Neuronal stem cell (in vitro differentiated cells): ENCODE data around the gene RPL22.

Source experiments
- DNase-seq: peaks from one replicate; pipeline ENCODE4 v3.0.0-alpha.2; 2013; ENCODE audit warnings: low spot score
- H2AFZ ChIP-seq: one replicate; pipeline ENCODE4 v1.6.1; 2013; ENCODE audit warnings: mild to moderate bottlenecking, low read length, inconsistent platforms
- H2AK5ac ChIP-seq: 2 replicates; pipeline ENCODE4 v1.6.1; 2013; ENCODE audit warnings: low read depth, mild to moderate bottlenecking, inconsistent platforms, low read length, moderate library complexity, mixed read lengths
- H2BK120ac ChIP-seq: 2 replicates; pipeline ENCODE4 v1.6.1; 2013; ENCODE audit warnings: low read depth, mild to moderate bottlenecking, inconsistent platforms, low read length, moderate library complexity, mixed read lengths
- H2BK12ac ChIP-seq: one replicate; pipeline ENCODE4 v1.6.1; 2013; ENCODE audit warnings: low read length, inconsistent platforms
- H2BK15ac ChIP-seq: 2 replicates; pipeline ENCODE4 v1.6.1; 2013; ENCODE audit warnings: mild to moderate bottlenecking, low read length, inconsistent platforms, mixed read lengths
- H2BK5ac ChIP-seq: one replicate; pipeline ENCODE4 v1.6.1; 2013; ENCODE audit warnings: inconsistent platforms, mild to moderate bottlenecking, low read length, moderate library complexity
- H3K14ac ChIP-seq: one replicate; pipeline ENCODE4 v1.6.1; 2013; ENCODE audit warnings: low read length, inconsistent platforms
- H3K18ac ChIP-seq: 2 replicates; pipeline ENCODE4 v1.6.1; 2013; ENCODE audit warnings: low read length, inconsistent platforms
- H3K23ac ChIP-seq: 2 replicates; pipeline ENCODE4 v1.6.1; 2013; ENCODE audit warnings: low read depth, mild to moderate bottlenecking, mixed read lengths, low read length, inconsistent platforms; ENCODE audit not compliant: poor library complexity
- H3K27ac ChIP-seq: replicated peaks from 3 replicates; pipeline ENCODE4 v1.5.1; 2013; ENCODE audit warnings: low read length, inconsistent platforms
- H3K27me3 ChIP-seq, 3 experiments: 2 replicates each; pipeline ENCODE4 v1.6.1; 2013; ENCODE audit warnings: low read length in 3 of 3, mild to moderate bottlenecking in 2 of 3, inconsistent platforms in 1 of 3, low read depth in 1 of 3, mixed read lengths in 1 of 3, moderate library complexity in 1 of 3; ENCODE audit not compliant: control insufficient read depth in 3 of 3, insufficient read depth in 3 of 3
- H3K36me3 ChIP-seq, 2 donors: replicated peaks in 1 of 2; 2 replicates each; pipeline ENCODE4 v1.6.1; 2013; ENCODE audit warnings: low read length in 2 of 2; ENCODE audit not compliant: control insufficient read depth in 2 of 2, insufficient read depth in 2 of 2
- H3K4ac ChIP-seq: 2 replicates; pipeline ENCODE4 v1.6.1; 2013; ENCODE audit warnings: inconsistent platforms, mild to moderate bottlenecking, low read length, moderate library complexity
- H3K4me1 ChIP-seq, 2 donors: 1 replicate in 1 of 2; 2 replicates in 1 of 2; pipeline ENCODE4 v1.6.1; 2013; ENCODE audit warnings: low read length in 2 of 2, low read depth in 1 of 2; ENCODE audit not compliant: control insufficient read depth in 2 of 2, insufficient read depth in 1 of 2
- H3K4me2 ChIP-seq: one replicate; pipeline ENCODE4 v1.6.1; 2013; ENCODE audit warnings: mild to moderate bottlenecking, low read length, inconsistent platforms; ENCODE audit not compliant: insufficient read depth, poor library complexity, severe bottlenecking
- H3K4me3 ChIP-seq, 2 donors: 2 replicates each; pipeline ENCODE4 v1.5.1; 2013; ENCODE audit warnings: low read length in 2 of 2, mild to moderate bottlenecking in 2 of 2, inconsistent platforms in 1 of 2, moderate library complexity in 1 of 2
- H3K79me1 ChIP-seq: one replicate; pipeline ENCODE4 v1.6.1; 2013; ENCODE audit warnings: low read depth, mild to moderate bottlenecking, inconsistent platforms, low read length, moderate library complexity
- H3K9ac ChIP-seq: one replicate; pipeline ENCODE4 v1.6.1; 2013; ENCODE audit warnings: mild to moderate bottlenecking, low read depth, low read length, inconsistent platforms; ENCODE audit not compliant: poor library complexity
- H3K9me3 ChIP-seq, 2 donors: replicated peaks in 1 of 2; 2 replicates each; pipeline versions ENCODE3 to v1.6.1; 2013; ENCODE audit warnings: low read length in 2 of 2, mild to moderate bottlenecking in 2 of 2, inconsistent platforms in 1 of 2, low read depth in 1 of 2, mixed read lengths in 1 of 2, moderate library complexity in 1 of 2; ENCODE audit not compliant: control insufficient read depth in 2 of 2, insufficient read depth in 1 of 2
- H4K8ac ChIP-seq: one replicate; pipeline ENCODE4 v1.6.1; 2013; ENCODE audit warnings: low read depth, mild to moderate bottlenecking, inconsistent platforms, low read length, moderate library complexity
- H4K91ac ChIP-seq: one replicate; pipeline ENCODE4 v1.6.1; 2013; ENCODE audit warnings: low read length, low read depth, mild to moderate bottlenecking, inconsistent platforms; ENCODE audit not compliant: poor library complexity
- WGBS, 2 donors: extraction: QIAGEN DNeasy Blood & Tissue Kit; methylation state at CpG; one replicate each; pipeline ENCODE4 v1.1.7; 2013; ENCODE audit warnings: missing lambda C conversion rate in 2 of 2, mixed read lengths in 1 of 2; ENCODE audit not compliant: insufficient read length in 2 of 2, insufficient replicate concordance in 1 of 2; ENCODE audit errors: extremely low coverage in 2 of 2; 5-methylcytosine and 5-hydroxymethylcytosine counted together

RPL22 gene

DNA sequence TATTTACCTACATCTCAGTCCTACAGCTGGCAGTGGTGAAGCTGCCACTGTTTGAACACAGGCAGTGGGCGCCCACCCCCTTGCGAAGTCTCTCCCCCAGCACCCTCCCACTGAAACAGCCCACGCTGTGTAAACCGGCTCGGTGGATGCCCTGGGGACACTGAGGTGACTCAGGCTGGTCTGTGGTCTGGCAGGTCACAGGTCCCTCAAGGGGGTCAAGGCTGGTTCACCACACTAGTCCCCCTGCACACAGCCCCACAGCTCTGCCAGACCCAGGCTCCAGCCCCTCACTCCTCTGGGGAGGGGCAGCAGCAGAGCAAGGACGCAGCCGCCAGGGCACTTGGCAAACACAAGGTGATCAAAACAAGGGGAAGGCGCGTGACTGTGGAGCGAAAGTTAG, 26.8 kb downstream of the RPL22 start:
- WGBS, 2 donors = no CpG with 5 or more reads among the region's 10 CpGs
- peaks cover 0 to 54% (median 17%) of the 10 kb centered on the region in 3 experiments for H3K27me3 ChIP-seq

DNA sequence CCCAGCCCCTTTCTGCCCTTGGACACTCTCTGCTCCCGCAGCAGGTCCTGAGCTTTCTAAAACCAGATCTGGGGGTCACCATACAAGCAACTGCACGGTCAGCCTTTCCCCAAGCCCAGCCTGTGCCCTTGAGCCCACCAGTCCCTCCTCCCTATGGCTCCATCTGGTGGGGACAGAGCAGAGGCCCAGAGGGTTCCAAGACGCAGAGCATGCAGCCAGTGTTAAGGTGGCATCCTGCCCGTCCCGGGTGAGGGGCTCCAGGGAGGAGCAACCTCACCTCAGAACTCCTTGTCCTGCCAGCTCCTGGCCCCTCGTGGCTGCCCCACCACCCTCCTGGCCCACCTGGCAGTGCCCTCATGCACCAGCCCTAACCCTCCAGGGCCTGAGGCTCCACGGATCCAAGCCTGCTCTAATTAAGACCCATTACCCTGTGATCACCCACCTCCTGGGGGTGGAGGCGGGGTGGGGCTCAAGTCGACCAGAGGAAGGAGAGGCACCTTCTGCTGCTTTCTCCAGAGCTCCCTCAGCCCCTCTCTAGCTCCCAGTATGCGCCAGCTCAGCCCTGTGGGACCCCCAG, 27.8 kb downstream of the RPL22 start:
- Histone ChIP-seq H3K14ac (no peak overlapping the region), H2BK5ac (peak overlapping the region; percentile 19), H3K18ac (peak overlapping the region; percentile 48), H2AFZ (no peak overlapping the region), H3K27ac (no peak overlapping the region), H4K8ac (no peak overlapping the region), H2BK15ac (peak overlapping the region; percentile 10), H3K4me1 (no peaks in the 10 kb centered on the region), H3K4ac (peak overlapping the region; percentile 91), H3K27me3 (peaks cover 0 to 54% (median 8%) of the 10 kb centered on the region in 3 experiments), H2BK120ac (no peak overlapping the region), H3K79me1 (no peaks in the 10 kb centered on the region), H2AK5ac (peak overlapping the region; percentile 8), H3K23ac (peak overlapping the region; percentile 25), H4K91ac (no peak overlapping the region), H3K4me2 (no peak overlapping the region), H3K4me3 (no peak overlapping the region), H3K9me3 (no peaks in the 10 kb centered on the region), H2BK12ac (no peak overlapping the region), H3K9ac (no peak overlapping the region), H3K36me3 (no peaks in the 10 kb centered on the region)
- no CpG with 5 or more reads among the region's 10 CpGs for WGBS, 2 donors
- no peak for DNase-seq

More for the DNA sequence above, 26.8 kb downstream of the RPL22 start:
- H3K9ac ChIP-seq = no peak overlapping the region
- no peak overlapping the region for H2AK5ac ChIP-seq
- H2BK15ac ChIP-seq = no peak overlapping the region
- H3K36me3 ChIP-seq = no peaks in the 10 kb centered on the region
- H3K79me1 ChIP-seq = no peaks in the 10 kb centered on the region
- no peak overlapping the region for H3K4ac ChIP-seq
- no peak overlapping the region for H2BK5ac ChIP-seq
- no peak overlapping the region for H3K14ac ChIP-seq
- H2BK120ac ChIP-seq = no peak overlapping the region
- no peak overlapping the region for H3K4me2 ChIP-seq
- no peaks in the 10 kb centered on the region for H3K4me1 ChIP-seq
- no peak for DNase-seq
- no peaks in the 10 kb centered on the region for H3K9me3 ChIP-seq
- H4K91ac ChIP-seq = no peak overlapping the region
- no peak overlapping the region for H3K18ac ChIP-seq
- no peak overlapping the region for H3K23ac ChIP-seq
- no peak overlapping the region for H3K4me3 ChIP-seq
- no peak overlapping the region for H2AFZ ChIP-seq
- H2BK12ac ChIP-seq = no peak overlapping the region
- H4K8ac ChIP-seq = no peak overlapping the region
- no peak overlapping the region for H3K27ac ChIP-seq

DNA sequence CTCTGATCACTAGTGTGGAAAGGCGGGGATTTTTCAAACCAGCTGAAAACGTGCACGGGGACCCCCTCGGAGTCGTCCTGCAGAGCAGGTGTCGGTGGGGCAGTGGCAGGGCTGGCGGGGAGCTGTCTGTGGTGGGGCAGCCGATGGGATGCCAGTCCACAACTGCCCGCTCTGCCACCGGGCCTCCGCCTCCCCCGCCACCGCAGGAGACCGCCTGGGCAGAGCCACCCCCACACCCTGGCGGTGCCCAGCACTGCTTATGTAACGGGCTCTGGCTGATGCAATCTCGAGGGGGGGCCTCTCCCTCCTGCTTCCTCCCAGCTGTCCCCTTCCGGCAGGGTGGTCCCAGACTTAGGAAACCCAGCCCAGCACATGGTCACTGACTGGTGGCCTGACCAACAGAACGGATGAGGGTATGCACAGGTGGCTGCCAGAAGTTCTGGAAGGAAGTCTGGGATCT, 28.6 kb downstream of the RPL22 start:
- Histone ChIP-seq H2BK15ac (no peak overlapping the region), H3K18ac (no peak overlapping the region), H3K4me1 (no peaks in the 10 kb centered on the region), H3K9ac (no peak overlapping the region), H3K27me3 (peaks cover 0 to 55% (median 3%) of the 10 kb centered on the region in 3 experiments), H2BK12ac (no peak overlapping the region), H3K9me3 (no peaks in the 10 kb centered on the region), H2BK120ac (peak overlapping the region; percentile 28), H3K4me3 (no peak overlapping the region), H2AK5ac (peak overlapping the region; percentile 83), H4K8ac (no peak overlapping the region), H3K79me1 (no peaks in the 10 kb centered on the region), H3K23ac (no peak overlapping the region), H3K4ac (no peak overlapping the region), H3K14ac (no peak overlapping the region), H2AFZ (no peak overlapping the region), H2BK5ac (no peak overlapping the region), H3K4me2 (no peak overlapping the region), H3K36me3 (no peaks in the 10 kb centered on the region), H4K91ac (no peak overlapping the region), H3K27ac (no peak overlapping the region)
- WGBS, 2 donors = no CpG with 5 or more reads among the region's 19 CpGs
- no peak for DNase-seq

DNA sequence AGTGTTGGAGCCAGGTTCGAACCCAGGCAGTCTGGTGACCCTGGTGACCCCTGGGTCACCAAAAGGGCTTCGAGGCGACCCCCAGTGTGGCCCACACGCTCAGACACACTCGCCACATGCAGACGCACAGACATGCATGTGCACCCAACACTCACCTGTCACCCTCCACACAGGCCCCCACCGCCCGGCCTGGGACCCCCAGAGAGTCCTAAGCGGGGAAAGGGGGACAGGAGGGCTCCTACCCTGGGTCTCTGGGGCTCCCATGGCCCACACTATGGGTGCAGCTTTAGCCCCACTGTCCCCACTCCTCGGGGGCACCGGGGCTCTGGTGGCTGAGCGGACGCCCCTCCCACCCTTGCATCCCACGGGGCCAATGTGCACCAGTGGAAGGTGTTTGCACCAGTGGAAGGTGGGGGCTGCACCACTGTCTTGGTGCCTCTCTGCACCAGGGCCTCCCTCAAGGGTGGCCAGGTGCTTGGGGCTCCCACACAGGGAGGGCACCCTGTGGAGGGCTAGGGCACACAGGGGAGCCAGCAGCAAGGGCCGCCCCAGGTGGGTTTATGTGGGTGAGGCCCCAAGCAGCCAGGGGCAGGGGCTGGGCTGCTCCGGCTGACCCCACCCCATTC, 29.2 kb downstream of the RPL22 start:
- H2AFZ ChIP-seq = no peak overlapping the region
- no peaks in the 10 kb centered on the region for H3K79me1 ChIP-seq
- no peak overlapping the region for H2BK12ac ChIP-seq
- no peaks in the 10 kb centered on the region for H3K4me1 ChIP-seq
- H4K91ac ChIP-seq = no peak overlapping the region
- H2BK15ac ChIP-seq = no peak overlapping the region
- no peak overlapping the region for H2BK5ac ChIP-seq
- no peak overlapping the region for H3K27ac ChIP-seq
- no peak overlapping the region for H3K18ac ChIP-seq
- no peak overlapping the region for H3K4ac ChIP-seq
- H3K23ac ChIP-seq = no peak overlapping the region
- WGBS, 2 donors = no CpG with 5 or more reads among the region's 16 CpGs
- H2BK120ac ChIP-seq = no peak overlapping the region
- no peak for DNase-seq
- H3K9ac ChIP-seq = no peak overlapping the region
- no peak overlapping the region for H3K4me3 ChIP-seq
- H3K36me3 ChIP-seq = no peaks in the 10 kb centered on the region
- no peak overlapping the region for H3K14ac ChIP-seq
- peak overlapping the region; percentile 83 for H2AK5ac ChIP-seq
- H3K27me3 ChIP-seq = peaks cover 0 to 58% (median 3%) of the 10 kb centered on the region in 3 experiments
- no peak overlapping the region for H3K4me2 ChIP-seq
- peak overlapping the region; percentile 10 for H4K8ac ChIP-seq
- no peaks in the 10 kb centered on the region for H3K9me3 ChIP-seq
